H1 (cell line): ENCODE results near the gene OR2W1. TPM values are rescaled to one million over a fixed set of nuclear protein-coding genes. Genes with fewer than 3 reads are reported as not detected.

Source experiments
- CTCF ChIA-PET: fragments of 300-600 bp; sonication (Branson Sonifier 250); formaldehyde crosslinking; loops from one replicate; lab custom pipeline; 2021; ENCODE audit not compliant: partially characterized antibody; lab: Charles Lee
- POLR2A ChIA-PET: fragments of 300-600 bp; sonication (Branson Sonifier 250); formaldehyde crosslinking; loops from one replicate; lab custom pipeline; 2021; ENCODE audit warnings: inconsistent platforms; ENCODE audit not compliant: partially characterized antibody; lab: Charles Lee
- DNase-seq, 2 experiments: peaks; one replicate each; pipeline versions ENCODE4 v3.0.0 to v3.0.0-alpha.2; 2010 to 2022; ENCODE audit warnings: low spot score in 2 of 2, low read depth in 1 of 2, mixed read lengths in 1 of 2
- FAIRE-seq: peaks from 2 replicates; lab custom pipeline; 2011; peaks lifted over from hg19 to GRCh38; lab: Jason Lieb, UNC
- H2AFZ ChIP-seq: 2 replicates; pipeline ENCODE4 v1.8.1; 2012; ENCODE audit warnings: low read length, inconsistent platforms
- H2AK5ac ChIP-seq: 2 replicates; pipeline ENCODE4 v1.6.1; 2013; ENCODE audit warnings: low read depth, low read length
- H2BK120ac ChIP-seq: replicated peaks from 2 replicates; pipeline ENCODE3; 2013; ENCODE audit warnings: low read depth, low read length, inconsistent platforms
- H2BK12ac ChIP-seq: 2 replicates; pipeline ENCODE4 v1.6.1; 2013; ENCODE audit warnings: low read depth, low read length
- H2BK15ac ChIP-seq: 2 replicates; pipeline ENCODE4 v1.6.1; 2013; ENCODE audit warnings: low read length
- H2BK20ac ChIP-seq: 2 replicates; pipeline ENCODE4 v1.6.1; 2013; ENCODE audit warnings: low read length
- H2BK5ac ChIP-seq: 2 replicates; pipeline ENCODE4 v1.6.1; 2013; ENCODE audit warnings: low read depth, low read length
- H3K14ac ChIP-seq: 2 replicates; pipeline ENCODE4 v1.6.1; 2013; ENCODE audit warnings: inconsistent platforms; ENCODE audit not compliant: insufficient read length
- H3K18ac ChIP-seq: 2 replicates; pipeline ENCODE4 v1.6.1; 2013; ENCODE audit warnings: low read length; ENCODE audit errors: extremely low read depth
- H3K23ac ChIP-seq: 2 replicates; pipeline ENCODE4 v1.6.1; 2013; ENCODE audit warnings: inconsistent platforms; ENCODE audit not compliant: insufficient read length
- H3K23me2 ChIP-seq: 2 replicates; pipeline ENCODE4 v1.6.1; 2013; ENCODE audit warnings: low read depth, low read length
- H3K27ac ChIP-seq: 2 replicates; pipeline ENCODE4 v1.6.1; 2011; ENCODE audit warnings: low read depth, low read length, inconsistent platforms
- H3K27me3 ChIP-seq, 4 experiments: replicated peaks in 1 of 4; 1 replicate in 1 of 4; 2 replicates in 3 of 4; pipeline versions ENCODE4 v1.6.1 to v1.8.1; 2011 to 2013; ENCODE audit warnings: low read length in 3 of 4, mild to moderate bottlenecking in 3 of 4, inconsistent platforms in 2 of 4, mixed read lengths in 2 of 4, moderate library complexity in 1 of 4; ENCODE audit not compliant: control insufficient read depth in 3 of 4, insufficient read depth in 3 of 4; ENCODE audit errors: extremely low read depth in 1 of 4
- H3K36me3 ChIP-seq, 4 experiments: 2 replicates each; pipeline versions ENCODE4 v1.6.1 to v1.8.1; 2011 to 2013; ENCODE audit warnings: mild to moderate bottlenecking in 4 of 4, low read length in 3 of 4, moderate library complexity in 2 of 4, control low read depth in 1 of 4, inconsistent platforms in 1 of 4; ENCODE audit not compliant: insufficient read depth in 4 of 4, control insufficient read depth in 2 of 4
- H3K4ac ChIP-seq: replicated peaks from 2 replicates; pipeline ENCODE3; 2013; ENCODE audit warnings: low read length, low read depth, mixed read lengths, inconsistent platforms; ENCODE audit not compliant: insufficient read length
- H3K4me1 ChIP-seq, 4 experiments: replicated peaks in 1 of 4; 1 replicate in 1 of 4; 2 replicates in 3 of 4; pipeline versions ENCODE4 v1.6.1 to v1.8.1; 2011 to 2013; ENCODE audit warnings: low read length in 3 of 4, inconsistent platforms in 2 of 4, mixed read lengths in 1 of 4; ENCODE audit not compliant: insufficient read depth in 4 of 4, control insufficient read depth in 3 of 4
- H3K4me2 ChIP-seq, 2 experiments: 2 replicates each; pipeline versions ENCODE4 v1.6.1 to v1.8.1; 2011 to 2013; ENCODE audit warnings: low read depth in 2 of 2, low read length in 2 of 2, control low read depth in 1 of 2, inconsistent platforms in 1 of 2, mild to moderate bottlenecking in 1 of 2; ENCODE audit not compliant: insufficient read depth in 1 of 2
- H3K4me3 ChIP-seq, 4 experiments: fragments of 200-600, 300-600 bp in 1 of 4; sonication (generic), shearing (Covaris generic), sonication (Bioruptor Twin) in 1 of 4; 2 replicates each; pipeline versions ENCODE4 v1.5.1 to v1.8.1; 2011 to 2016; ENCODE audit warnings: low read length in 4 of 4, low read depth in 3 of 4, control low read depth in 2 of 4, inconsistent platforms in 2 of 4, mild to moderate bottlenecking in 2 of 4, mixed read lengths in 1 of 4, moderate library complexity in 1 of 4; ENCODE audit not compliant: insufficient read depth in 2 of 4; ENCODE audit errors: extremely low read depth in 1 of 4
- H3K56ac ChIP-seq: replicated peaks from 2 replicates; pipeline ENCODE3; 2013; ENCODE audit warnings: low read depth, mild to moderate bottlenecking, mixed read lengths, low read length, inconsistent platforms; ENCODE audit not compliant: insufficient read length
- H3K79me1 ChIP-seq: 2 replicates; pipeline ENCODE4 v1.6.1; 2013; ENCODE audit warnings: low read depth, low read length, control low read depth
- H3K79me2 ChIP-seq, 2 experiments: 2 replicates each; pipeline versions ENCODE4 v1.6.1 to v1.8.1; 2012 to 2013; ENCODE audit warnings: low read length in 2 of 2, mild to moderate bottlenecking in 2 of 2, inconsistent platforms in 1 of 2; ENCODE audit not compliant: insufficient read depth in 2 of 2, control insufficient read depth in 1 of 2
- H3K9ac ChIP-seq, 4 experiments: replicated peaks in 1 of 4; 1 replicate in 1 of 4; 2 replicates in 3 of 4; pipeline versions ENCODE4 v1.6.1 to v1.8.1; 2011 to 2013; ENCODE audit warnings: low read depth in 3 of 4, low read length in 3 of 4, control low read depth in 2 of 4, mild to moderate bottlenecking in 2 of 4, moderate library complexity in 2 of 4, inconsistent platforms in 1 of 4; ENCODE audit errors: extremely low read depth in 1 of 4
- H3K9me3 ChIP-seq, 2 experiments: 2 replicates each; pipeline versions ENCODE4 v1.6.1 to v1.8.1; 2012 to 2013; ENCODE audit warnings: mild to moderate bottlenecking in 2 of 2, moderate library complexity in 2 of 2, control low read depth in 1 of 2, inconsistent platforms in 1 of 2, low read depth in 1 of 2, low read length in 1 of 2, mixed read lengths in 1 of 2; ENCODE audit not compliant: insufficient read depth in 2 of 2
- H4K20me1 ChIP-seq, 2 experiments: replicated peaks in 1 of 2; 2 replicates each; pipeline versions ENCODE3 to v1.8.1; 2011 to 2013; ENCODE audit warnings: inconsistent platforms in 2 of 2, low read length in 2 of 2, mild to moderate bottlenecking in 1 of 2; ENCODE audit not compliant: insufficient read depth in 2 of 2, control insufficient read depth in 1 of 2
- H4K5ac ChIP-seq: 2 replicates; pipeline ENCODE4 v1.6.1; 2013; ENCODE audit warnings: low read length, low read depth, mixed read lengths, inconsistent platforms; ENCODE audit not compliant: insufficient read length
- H4K8ac ChIP-seq: 2 replicates; pipeline ENCODE4 v1.8.0; 2013; ENCODE audit warnings: mild to moderate bottlenecking, moderate library complexity, low read length, inconsistent platforms; ENCODE audit not compliant: insufficient read depth; ENCODE audit errors: extremely low read depth
- H4K91ac ChIP-seq: replicated peaks from 2 replicates; pipeline ENCODE3; 2013; ENCODE audit warnings: low read length, mixed read lengths, inconsistent platforms; ENCODE audit not compliant: insufficient read length
- CBX8 ChIP-seq: fragments of 300-800, 300-1000 bp; sonication (generic); IDR thresholded peaks from 2 replicates; pipeline ENCODE4 v1.7.1; 2016; ENCODE audit warnings: low read depth, low read length, borderline replicate concordance
- EGR1 ChIP-seq: IDR thresholded peaks from 2 replicates; pipeline ENCODE4 v1.6.1; 2011; ENCODE audit warnings: low read depth, low read length, borderline replicate concordance
- JUN ChIP-seq: IDR thresholded peaks from 2 replicates; pipeline ENCODE4 v1.6.1; 2011; ENCODE audit warnings: low read depth, mild to moderate bottlenecking, improper control_type of control experiment, low read length
- KDM1A ChIP-seq: fragments of 200-600, 300-600 bp; sonication (generic); IDR thresholded peaks from 2 replicates; pipeline ENCODE4 v1.7.1; 2016; ENCODE audit warnings: mild to moderate bottlenecking, low read length, borderline replicate concordance
- MAFK ChIP-seq: IDR thresholded peaks from 2 replicates; pipeline ENCODE4 v1.6.1; 2012; ENCODE audit warnings: low read depth, mild to moderate bottlenecking, improper control_type of control experiment, low read length
- PHF8 ChIP-seq: fragments of 200-600 bp; sonication (generic); conservative IDR thresholded peaks from 2 replicates; pipeline ENCODE4 v1.7.1; 2012; ENCODE audit warnings: low read depth, mild to moderate bottlenecking, inconsistent platforms, low read length, moderate library complexity
- RFX5 ChIP-seq: IDR thresholded peaks from 2 replicates; pipeline ENCODE4 v1.6.1; 2011; ENCODE audit warnings: low read depth, low read length, improper control_type of control experiment, borderline replicate concordance
- SP1 ChIP-seq: IDR thresholded peaks from 2 replicates; pipeline ENCODE4 v1.6.1; 2011; ENCODE audit warnings: low read depth, low read length
- SP2 ChIP-seq: IDR thresholded peaks from 2 replicates; pipeline ENCODE4 v1.6.1; 2012; ENCODE audit warnings: mild to moderate bottlenecking, low read length, inconsistent platforms
- SP4 ChIP-seq: IDR thresholded peaks from 2 replicates; pipeline ENCODE4 v1.6.1; 2012; ENCODE audit warnings: low read length, inconsistent platforms
- SRF ChIP-seq: IDR thresholded peaks from 2 replicates; pipeline ENCODE4 v1.6.1; 2011; ENCODE audit warnings: mild to moderate bottlenecking, low read depth, low read length, moderate library complexity
- TEAD4 ChIP-seq: IDR thresholded peaks from 2 replicates; pipeline ENCODE4 v1.6.1; 2012; ENCODE audit warnings: low read depth, low read length, inconsistent platforms, mixed read lengths
- YY1 ChIP-seq: IDR thresholded peaks from 2 replicates; pipeline ENCODE4 v1.6.1; 2011; ENCODE audit warnings: low read depth, mild to moderate bottlenecking, low read length
- WGBS, 2 experiments: shearing (Covaris generic) in 1 of 2; methylation state at CpG; one replicate each; pipeline versions ENCODE4 v1.1.6 to v1.1.7; 2013 to 2015; ENCODE audit warnings: low lambda C conversion rate in 2 of 2, mixed read lengths in 2 of 2, inconsistent platforms in 1 of 2, low coverage in 1 of 2, missing lambda C conversion rate in 1 of 2; ENCODE audit not compliant: insufficient replicate concordance in 2 of 2, insufficient coverage in 1 of 2, insufficient read length in 1 of 2; ENCODE audit errors: extremely low coverage in 1 of 2, missing lambda C conversion rate in 1 of 2; 5-methylcytosine and 5-hydroxymethylcytosine counted together
- polyA plus RNA-seq, 7 experiments: library from polyadenylated mRNA; depleted of rRNA in 3 of 7; stranded (reverse) in 5 of 7; unstranded in 2 of 7; fragments of >200 nt in 5 of 7; fragments of 200-250 nt in 2 of 7; gene quantifications; 1 replicate in 5 of 7; 2 replicates in 1 of 7; 4 replicates in 1 of 7; pipeline versions ENCODE4 v1.2.1 to v1.2.3, GENCODE V29; 2011 to 2013; ENCODE audit warnings: missing spikeins in 2 of 7, mixed read lengths in 2 of 7
- total RNA-seq: library from RNA; stranded (reverse); fragmentation: NEBNext Ultra II Directional; extraction: Animal tissue kit (Norgen Biotek cat#: 25700); gene quantifications from 2 replicates; pipeline ENCODE4 v1.2.1, GENCODE V29; 2021

The OR2W1 gene
- total and polyA plus RNA-seq, 2 of the 8 experiments (the other 6 are each of a cell fraction or from before 2014, with no cell fraction given): not detected

GRCh38 chr6:29079203-29079602, 34.2 kb upstream of the OR2W1 start:
- Histone ChIP-seq H2BK20ac (no peak overlapping the region), H3K79me2 (no peaks in the 10 kb centered on the region), H2BK15ac (no peak overlapping the region), H3K4me2 (no peak overlapping the region), H3K23ac (no peak overlapping the region), H4K8ac (no peak overlapping the region), H3K27ac (no peak overlapping the region), H3K4me3 (no peak overlapping the region), H3K36me3 (no peaks in the 10 kb centered on the region), H3K9me3 (no peaks in the 10 kb centered on the region), H3K79me1 (no peaks in the 10 kb centered on the region), H2BK12ac (no peak overlapping the region), H2BK5ac (no peak overlapping the region), H3K4ac (no peak overlapping the region), H2BK120ac (no peak overlapping the region), H2AK5ac (no peak overlapping the region), H3K18ac (no peak overlapping the region), H3K56ac (no peak overlapping the region), H4K5ac (no peak overlapping the region), H3K4me1 (no peaks in the 10 kb centered on the region), H3K27me3 (no peaks in the 10 kb centered on the region), H2AFZ (no peak overlapping the region), H4K20me1 (no peaks in the 10 kb centered on the region)
- CTCF ChIA-PET: no interaction called here
- no peak for FAIRE-seq
- DNase-seq: no peak
- POLR2A ChIA-PET: no interaction called here
- WGBS, 2 experiments: 88% methylated on average over 1 of the region's 1 CpG; no CpG with 5 or more reads in 1 of the 2 experiments
- TF ChIP-seq EGR1 (no peak), SP1 (no peak), SP2 (no peak), SP4 (no peak), TEAD4 (no peak), YY1 (no peak), JUN (no peak), PHF8 (no peak), MAFK (no peak), KDM1A (no peak), SRF (no peak), RFX5 (no peak), CBX8 (no peak)
- TF ChIP-seq, all 59 proteins: peak for 0
- no peak overlapping the region for H3K14ac ChIP-seq
- no peak overlapping the region for H3K9ac ChIP-seq
- no peaks in the 10 kb centered on the region for H3K23me2 ChIP-seq
- no peak overlapping the region for H4K91ac ChIP-seq
